Measurements from ENCODE around the gene STXBP6.

GRCh38 chr14:25039933-25040332 is 10.0 kb downstream of the STXBP6 start:
- TF ChIP-seq, protein P1, sequence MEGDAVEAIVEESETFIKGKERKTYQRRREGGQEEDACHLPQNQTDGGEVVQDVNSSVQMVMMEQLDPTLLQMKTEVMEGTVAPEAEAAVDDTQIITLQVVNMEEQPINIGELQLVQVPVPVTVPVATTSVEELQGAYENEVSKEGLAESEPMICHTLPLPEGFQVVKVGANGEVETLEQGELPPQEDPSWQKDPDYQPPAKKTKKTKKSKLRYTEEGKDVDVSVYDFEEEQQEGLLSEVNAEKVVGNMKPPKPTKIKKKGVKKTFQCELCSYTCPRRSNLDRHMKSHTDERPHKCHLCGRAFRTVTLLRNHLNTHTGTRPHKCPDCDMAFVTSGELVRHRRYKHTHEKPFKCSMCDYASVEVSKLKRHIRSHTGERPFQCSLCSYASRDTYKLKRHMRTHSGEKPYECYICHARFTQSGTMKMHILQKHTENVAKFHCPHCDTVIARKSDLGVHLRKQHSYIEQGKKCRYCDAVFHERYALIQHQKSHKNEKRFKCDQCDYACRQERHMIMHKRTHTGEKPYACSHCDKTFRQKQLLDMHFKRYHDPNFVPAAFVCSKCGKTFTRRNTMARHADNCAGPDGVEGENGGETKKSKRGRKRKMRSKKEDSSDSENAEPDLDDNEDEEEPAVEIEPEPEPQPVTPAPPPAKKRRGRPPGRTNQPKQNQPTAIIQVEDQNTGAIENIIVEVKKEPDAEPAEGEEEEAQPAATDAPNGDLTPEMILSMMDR (IDR thresholded peaks at IDR 0.05), result no peak
- TF ChIP-seq POLR2A (IDR thresholded peaks at IDR 0.05), result no peak
